ENCODE measurements around the gene ZRANB1.
"Not testable (repeated sequence)": the region's sequence is repeated elsewhere in the genome, so short reads cannot be mapped to it uniquely, and the experiment has no call there.

ZRANB1 gene

GRCh38 chr10:124967255-124967654 lies 25.3 kb downstream of the ZRANB1 start:
- DNase-seq = no peak

GRCh38 chr10:124971276-124971675 lies 29.4 kb downstream of the ZRANB1 start:
- no peak for DNase-seq

- no peak for DNase-seq
Measured at GRCh38 chr10:124972637-124973036, 30.7 kb downstream of the ZRANB1 start.

GRCh38 chr10:124974131-124974530 lies 32.2 kb downstream of the ZRANB1 start:
- DNase-seq = no peak

- no peak for DNase-seq
Measured at GRCh38 chr10:124975977-124976514, 34.1 kb downstream of the ZRANB1 start.

GRCh38 chr10:124977161-124977560 lies 35.2 kb downstream of the ZRANB1 start:
- DNase-seq = no peak

GRCh38 chr10:124977648-124978375 lies 35.9 kb downstream of the ZRANB1 start:
- no peak for DNase-seq

GRCh38 chr10:124978376-124978725 lies 36.4 kb downstream of the ZRANB1 start:
- no peak for DNase-seq

GRCh38 chr10:124983321-124983720 lies 41.4 kb downstream of the ZRANB1 start:
- no peak for DNase-seq

- no peak for DNase-seq
Measured at GRCh38 chr10:124984376-124984775, 42.5 kb downstream of the ZRANB1 start.

- no peak for DNase-seq
Measured at GRCh38 chr10:124985162-124985561, 43.2 kb downstream of the ZRANB1 start.

- DNase-seq = no peak
Measured at GRCh38 chr10:124987788-124988187, 45.9 kb downstream of the ZRANB1 start.

- not testable (repeated sequence) for DNase-seq
Measured at GRCh38 chr10:124988753-124989152, 46.8 kb downstream of the ZRANB1 start.

GRCh38 chr10:124989526-124989925 lies 47.6 kb downstream of the ZRANB1 start:
- DNase-seq = no peak

GRCh38 chr10:124990671-124991625 lies 49.0 kb downstream of the ZRANB1 start:
- no peak for DNase-seq

GRCh38 chr10:124991835-124992234 lies 49.9 kb downstream of the ZRANB1 start:
- no peak for DNase-seq

GRCh38 chr10:124992462-124993344 lies 50.8 kb downstream of the ZRANB1 start:
- no peak for DNase-seq

- DNase-seq = no peak
Measured at GRCh38 chr10:124993345-124993708, 51.4 kb downstream of the ZRANB1 start.

- DNase-seq = no peak
Measured at GRCh38 chr10:124993736-124994451, 52.0 kb downstream of the ZRANB1 start.

GRCh38 chr10:124994573-124995473 lies 52.9 kb downstream of the ZRANB1 start:
- DNase-seq = no peak

GRCh38 chr10:124995605-124996004 lies 53.7 kb downstream of the ZRANB1 start:
- DNase-seq = no peak

Measured in activated CD4-positive, alpha-beta T cell treated with anti-CD3 and anti-CD28 coated beads for 4 hours (primary cell).